Right renal pelvis (tissue), 4 donors: Measurements from ENCODE around the gene ULK2. TPM values are rescaled to one million over a fixed set of nuclear protein-coding genes. Genes with fewer than 3 reads are reported as not detected.

ENCODE experiments used
- DNase-seq, 4 donors: peaks; one replicate each; pipeline ENCODE4 v3.0.0-alpha.2; 2013; ENCODE audit warnings: low read depth in 4 of 4, low spot score in 3 of 4, missing footprints in 1 of 4
- polyA plus RNA-seq, 4 donors: library from polyadenylated mRNA; unstranded; fragments of 120-200 nt; gene quantifications; one replicate each; pipeline ENCODE4 v1.2.1, GENCODE V29; 2013; ENCODE audit not compliant: insufficient read length in 4 of 4

ULK2 gene
- polyA plus RNA-seq, 4 donors: 27.0 to 29.9 (median 28.4) TPM

DNA sequence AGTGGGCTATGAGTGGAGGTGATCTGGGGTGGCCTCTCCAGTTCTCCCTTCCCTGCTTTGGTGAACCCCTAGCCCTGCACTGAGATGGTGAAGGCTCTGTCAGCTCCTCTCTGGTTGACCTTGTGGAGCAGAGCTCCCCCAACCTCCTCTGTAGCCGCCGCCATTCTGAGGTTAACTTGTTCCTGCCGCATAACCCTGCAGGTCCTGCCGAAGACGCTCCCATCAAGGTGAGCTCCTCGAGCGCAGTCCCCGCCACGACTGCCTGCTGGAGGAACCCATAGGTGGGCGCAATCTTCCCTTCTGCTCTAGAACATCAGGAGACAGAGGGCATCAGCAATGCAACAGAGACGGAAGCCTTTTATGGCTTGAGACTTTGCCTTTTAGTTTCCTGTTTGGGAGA, 136.1 kb downstream of the ULK2 start:
- DNase-seq: no peak

DNA sequence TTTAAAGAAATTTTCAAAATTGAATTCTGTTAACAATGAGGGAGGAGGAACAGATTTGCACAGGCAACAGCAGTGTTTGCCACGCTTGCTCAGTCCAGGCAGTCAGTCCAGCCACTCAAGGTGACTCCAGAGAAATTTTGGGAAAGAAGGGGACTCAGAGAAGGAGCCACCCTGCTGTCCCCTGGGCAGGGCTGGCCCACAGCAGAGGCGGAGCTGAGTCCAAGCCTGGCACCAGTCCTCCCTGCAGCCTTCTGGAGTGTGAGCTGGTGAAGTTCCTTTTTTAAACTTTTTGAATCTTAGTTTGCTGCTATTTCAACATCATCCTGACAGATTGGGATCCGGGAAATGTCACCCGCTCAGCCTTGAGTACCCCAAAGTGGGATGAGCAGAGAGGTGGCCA, 136.9 kb downstream of the ULK2 start:
- DNase-seq: no peak

DNA sequence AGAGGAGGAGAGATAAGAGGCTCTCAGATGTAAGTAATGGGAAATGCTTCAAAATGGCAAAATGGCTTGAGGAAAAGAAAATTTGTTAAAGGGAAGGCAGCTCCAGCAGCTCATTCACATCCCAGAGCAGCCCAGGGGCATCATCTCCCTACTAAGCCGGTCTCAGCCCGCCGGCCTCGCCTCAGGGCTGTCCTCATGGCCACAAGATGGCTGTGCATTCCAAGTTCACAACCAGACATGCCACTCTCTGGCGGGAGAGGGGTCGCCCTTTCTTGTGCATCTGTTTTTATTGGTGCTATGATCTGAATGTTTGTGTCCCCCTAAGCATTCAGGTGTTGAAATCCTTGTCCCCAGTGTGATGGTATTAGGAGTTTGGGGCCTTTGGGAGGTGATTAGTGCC, 137.8 kb downstream of the ULK2 start:
- DNase-seq: no peak

DNA sequence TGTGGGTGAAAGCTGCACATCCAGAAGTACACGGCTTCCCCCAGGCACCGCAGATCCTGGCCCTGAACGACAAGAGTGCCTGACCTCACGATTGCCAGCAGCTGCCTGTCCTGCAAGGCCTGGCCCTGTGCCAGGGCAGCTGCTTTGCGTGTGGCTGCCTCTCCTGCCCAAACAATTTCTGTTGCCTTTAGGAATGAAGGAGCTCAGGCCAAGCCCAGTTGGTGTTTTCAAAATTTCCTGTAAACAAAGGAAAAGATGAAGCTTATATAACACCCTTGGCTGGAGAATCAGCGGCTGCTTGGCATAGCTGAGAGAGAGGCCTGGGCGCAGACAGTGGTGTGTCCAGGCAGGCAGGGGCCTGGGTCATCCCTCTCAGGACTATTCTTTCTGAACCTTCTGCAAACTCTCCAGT, 139.6 kb downstream of the ULK2 start:
- DNase-seq: no peak

DNA sequence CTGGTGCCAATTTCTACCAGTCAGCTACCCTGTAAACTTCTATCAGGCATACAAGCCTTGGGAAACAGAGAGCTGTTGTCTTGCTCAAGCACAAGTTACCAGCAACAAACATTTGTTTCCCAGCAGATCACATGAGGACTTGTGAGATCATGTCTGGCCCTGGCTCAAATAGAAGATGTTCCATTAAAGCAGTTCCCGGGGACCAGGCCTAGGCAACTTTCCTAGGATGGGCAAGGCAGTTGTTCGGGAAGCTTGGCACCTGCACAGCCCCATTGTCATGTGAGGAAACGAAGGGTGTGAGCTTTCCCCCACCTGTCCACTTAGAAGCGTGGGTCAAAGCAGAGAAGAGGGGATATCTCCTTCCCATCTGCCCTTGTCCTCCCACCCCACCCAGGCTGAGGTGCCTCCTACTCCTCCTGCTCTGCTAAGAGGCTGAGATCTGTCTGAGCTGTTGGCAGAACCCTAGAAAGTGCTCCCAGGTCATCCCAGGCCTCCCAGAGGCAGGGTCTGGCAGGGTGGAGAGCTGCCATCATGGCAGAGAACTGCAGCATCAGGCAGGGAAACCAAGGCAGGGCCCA, 140.1 kb downstream of the ULK2 start:
- DNase-seq: no peak

DNA sequence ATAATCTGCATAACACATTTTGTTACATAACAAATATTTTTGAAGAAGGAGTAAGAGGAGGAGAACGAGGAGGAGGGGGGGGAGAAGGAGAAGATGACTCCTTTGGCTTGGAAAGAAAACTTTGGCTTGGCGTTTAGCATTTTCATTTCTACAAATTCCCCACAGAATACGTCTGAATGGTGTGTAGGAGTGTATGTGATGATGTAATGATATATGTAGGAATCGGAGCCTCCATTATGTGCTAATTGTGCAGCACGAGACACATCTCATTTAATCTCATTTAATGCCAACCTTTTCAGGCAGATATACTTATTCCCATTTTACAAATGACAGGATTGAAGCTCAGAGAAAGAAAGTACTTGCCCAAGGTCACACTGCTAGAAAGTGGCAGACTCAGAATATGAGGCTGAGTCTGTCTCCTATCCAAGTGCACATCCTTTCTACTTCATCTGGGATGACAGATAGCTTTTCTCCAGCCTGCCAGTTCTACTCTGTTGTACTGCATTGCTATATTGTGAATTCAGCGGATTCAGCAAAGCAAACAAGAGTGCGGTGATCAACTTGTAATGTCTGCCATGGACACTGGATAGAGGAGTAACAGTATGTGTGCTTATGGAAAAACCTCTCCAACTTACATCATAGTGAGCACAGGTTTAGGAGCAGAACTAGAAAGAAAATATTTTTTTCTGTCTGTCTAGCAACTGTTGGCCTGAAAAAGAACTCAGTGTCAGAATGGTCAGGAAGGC, 140.9 kb downstream of the ULK2 start:
- DNase-seq: no peak

DNA sequence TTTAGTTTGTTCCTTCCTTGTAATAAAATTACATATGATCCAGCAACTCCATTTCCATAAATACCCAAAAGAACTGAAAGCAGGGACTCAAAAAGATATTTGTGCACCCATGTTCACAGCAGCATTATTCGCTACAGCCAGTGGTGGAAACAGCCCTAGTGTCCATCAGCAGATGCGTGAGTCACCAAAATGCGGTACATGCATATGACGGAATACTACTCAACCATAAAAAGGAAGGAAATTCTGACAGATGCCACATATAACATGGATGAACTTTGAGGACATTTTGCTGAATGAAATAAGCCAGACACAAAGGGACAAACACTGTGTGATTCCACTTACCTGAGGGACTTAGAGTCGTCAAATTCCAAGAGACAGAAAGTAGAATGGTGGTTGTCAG, 142.2 kb downstream of the ULK2 start:
- DNase-seq: no peak

DNA sequence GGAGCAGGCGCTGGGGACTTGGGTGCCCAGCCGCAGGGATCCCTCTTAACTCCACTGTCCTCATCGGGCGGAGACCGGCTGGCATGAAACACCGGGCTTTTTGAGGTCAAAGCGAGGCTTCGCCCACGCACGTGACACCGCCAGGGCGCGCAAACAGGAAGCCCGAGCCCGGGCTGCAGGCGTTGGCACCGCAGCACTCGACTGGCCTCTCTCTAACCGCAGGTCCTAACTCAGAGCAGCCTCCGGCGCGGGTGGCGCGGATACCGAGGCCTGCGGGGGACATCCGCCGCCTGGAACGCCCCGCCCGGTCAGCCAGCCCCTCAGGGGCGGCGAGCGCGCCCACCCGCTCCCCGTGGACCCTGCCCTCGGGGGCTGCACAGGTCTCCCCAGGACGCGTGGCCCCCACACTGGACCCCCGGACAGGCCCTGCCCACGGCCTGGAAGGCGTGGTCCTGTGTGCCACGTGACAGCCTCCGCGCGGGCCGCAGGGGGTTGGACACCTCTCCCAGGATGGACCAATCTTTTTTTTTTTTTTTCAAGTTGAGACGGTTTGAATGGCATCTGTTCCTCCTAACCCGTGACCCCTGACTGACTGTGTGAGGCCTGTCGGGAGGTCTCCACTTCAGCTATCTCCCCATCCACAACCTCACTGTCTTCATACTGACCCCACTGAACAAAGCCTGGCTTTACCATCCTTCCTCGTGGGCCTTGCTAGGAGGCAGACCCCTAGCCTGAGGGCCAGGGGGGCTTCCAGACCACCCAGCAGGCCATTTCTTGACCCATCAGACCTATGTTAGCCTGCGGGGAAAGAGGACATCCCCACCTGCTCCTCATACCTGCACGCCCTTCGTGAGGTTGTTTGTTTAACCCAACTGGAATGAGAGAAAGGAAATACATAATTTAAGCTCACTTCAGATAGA, 143.0 kb downstream of the ULK2 start:
- no peak for DNase-seq

DNA sequence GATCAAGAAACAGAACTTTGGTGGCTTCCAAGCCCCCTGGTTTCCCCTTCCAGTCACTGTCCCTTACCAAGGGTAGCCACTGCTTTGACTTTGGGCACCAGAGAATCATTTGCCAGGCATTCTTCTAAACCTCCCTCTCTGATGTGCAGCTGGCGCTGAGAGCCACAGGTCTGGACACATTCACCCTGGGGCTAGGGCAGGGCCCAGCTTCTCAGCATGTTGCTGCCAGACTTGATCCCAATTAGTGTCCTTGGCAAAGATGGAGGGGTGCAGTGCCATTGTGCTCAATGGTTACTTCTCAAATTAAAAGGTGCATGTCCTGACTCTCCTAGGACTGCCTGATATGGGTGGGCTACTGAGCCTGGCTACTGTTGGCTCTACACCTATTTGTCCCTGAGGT, 143.8 kb downstream of the ULK2 start:
- DNase-seq: no peak

Other genes with a start within 250 kb of the ULK2 start
- gene ALDH3A2, start 219.2 kb downstream of the ULK2 start, polyA plus RNA-seq: 100 to 1,000 TPM in 3 of 4 donors, 10 to 100 TPM in 1; 93.9 to 117 (median 106) TPM
- 1 to 10 TPM; 5.8 to 7.4 (median 6.8) TPM for gene SLC47A2, start 151.4 kb downstream of the ULK2 start, polyA plus RNA-seq
- 1 to 10 TPM; 1.4 to 1.6 (median 1.4) TPM for gene ALDH3A1, start 119.6 kb downstream of the ULK2 start, polyA plus RNA-seq
- 10 to 100 TPM; 26.3 to 33.4 (median 30.9) TPM for gene AKAP10, start 109.9 kb upstream of the ULK2 start, polyA plus RNA-seq
- 10 to 100 TPM; 12.9 to 15.1 (median 14.5) TPM for gene SPECC1, start 141.4 kb upstream of the ULK2 start, polyA plus RNA-seq